Left renal cortex interstitium (tissue), 4 donors: ENCODE results near the gene CRTC3. TPM values are rescaled to one million over a fixed set of nuclear protein-coding genes. Genes with fewer than 3 reads are reported as not detected.
A peak's percentile ranks its signal among the peaks of the same experiment; 100 is the strongest.
"Not testable (repeated sequence)": the region's sequence is repeated elsewhere in the genome, so short reads cannot be mapped to it uniquely, and the experiment has no call there.

Experiments
- DNase-seq, 4 donors: peaks; one replicate each; pipeline ENCODE4 v3.0.0-alpha.2; 2013; ENCODE audit warnings: low read depth in 4 of 4, low spot score in 2 of 4, missing footprints in 1 of 4
- polyA plus RNA-seq, 4 donors: library from polyadenylated mRNA; unstranded; fragments of 120-200 nt; gene quantifications; one replicate each; pipeline ENCODE4 v1.2.1, GENCODE V29; 2013; ENCODE audit not compliant: insufficient read length in 4 of 4

CRTC3 gene
- polyA plus RNA-seq, 4 donors = 27.0 to 36.8 (median 30.7) TPM

- no peak for DNase-seq
Measured at GRCh38 chr15:90645873-90646575, 116.3 kb downstream of the CRTC3 start.

DNA sequence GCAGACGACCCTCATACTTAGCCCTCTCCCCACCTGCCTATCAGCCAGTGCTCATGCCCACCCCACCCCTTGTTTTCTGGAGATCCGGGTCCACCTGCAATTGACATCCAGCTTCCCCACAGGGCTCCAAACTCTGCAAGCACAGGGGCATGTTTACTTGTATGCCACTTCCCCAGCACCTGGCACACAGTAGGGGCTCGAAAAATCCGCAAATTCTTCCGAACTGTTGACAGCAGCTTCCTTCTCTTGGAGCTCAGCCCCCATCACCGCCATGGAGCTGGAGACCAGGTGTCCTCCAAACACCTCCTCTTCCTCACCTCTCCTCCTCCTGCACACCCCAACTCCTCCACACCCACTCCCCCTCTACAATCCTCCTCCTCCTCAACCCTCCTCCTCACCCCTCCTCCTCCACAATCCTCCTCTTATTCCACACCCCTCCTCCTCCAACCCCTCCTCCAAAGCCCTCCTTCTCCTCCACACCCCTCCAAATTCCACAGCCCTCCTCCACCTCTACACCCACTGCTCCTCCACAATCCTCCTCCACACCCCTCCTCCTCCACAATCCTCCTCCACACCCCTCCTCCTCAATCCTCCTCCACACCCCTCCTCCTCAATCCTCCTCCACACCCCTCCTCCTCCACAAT is 117.1 kb downstream of the CRTC3 start:
- no peak for DNase-seq

DNA sequence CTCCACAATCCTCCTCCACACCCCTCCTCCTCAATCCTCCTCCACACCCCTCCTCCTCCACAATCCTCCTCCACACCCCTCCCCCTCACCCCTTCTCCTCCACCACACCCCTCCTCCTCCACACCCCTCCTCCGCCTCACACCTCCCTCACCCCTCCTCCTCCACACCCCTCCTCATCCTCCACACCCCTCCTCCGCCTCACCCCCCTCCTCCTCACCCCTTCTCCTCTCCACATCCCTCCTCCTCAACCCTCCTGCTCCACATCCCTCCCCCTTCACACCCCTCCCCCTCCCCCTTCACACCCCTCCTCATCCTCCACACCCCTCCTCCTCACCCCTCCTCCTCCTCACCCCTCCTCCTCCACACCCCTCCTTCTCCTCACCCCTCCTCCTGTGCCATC is 117.6 kb downstream of the CRTC3 start:
- no peak for DNase-seq

DNA sequence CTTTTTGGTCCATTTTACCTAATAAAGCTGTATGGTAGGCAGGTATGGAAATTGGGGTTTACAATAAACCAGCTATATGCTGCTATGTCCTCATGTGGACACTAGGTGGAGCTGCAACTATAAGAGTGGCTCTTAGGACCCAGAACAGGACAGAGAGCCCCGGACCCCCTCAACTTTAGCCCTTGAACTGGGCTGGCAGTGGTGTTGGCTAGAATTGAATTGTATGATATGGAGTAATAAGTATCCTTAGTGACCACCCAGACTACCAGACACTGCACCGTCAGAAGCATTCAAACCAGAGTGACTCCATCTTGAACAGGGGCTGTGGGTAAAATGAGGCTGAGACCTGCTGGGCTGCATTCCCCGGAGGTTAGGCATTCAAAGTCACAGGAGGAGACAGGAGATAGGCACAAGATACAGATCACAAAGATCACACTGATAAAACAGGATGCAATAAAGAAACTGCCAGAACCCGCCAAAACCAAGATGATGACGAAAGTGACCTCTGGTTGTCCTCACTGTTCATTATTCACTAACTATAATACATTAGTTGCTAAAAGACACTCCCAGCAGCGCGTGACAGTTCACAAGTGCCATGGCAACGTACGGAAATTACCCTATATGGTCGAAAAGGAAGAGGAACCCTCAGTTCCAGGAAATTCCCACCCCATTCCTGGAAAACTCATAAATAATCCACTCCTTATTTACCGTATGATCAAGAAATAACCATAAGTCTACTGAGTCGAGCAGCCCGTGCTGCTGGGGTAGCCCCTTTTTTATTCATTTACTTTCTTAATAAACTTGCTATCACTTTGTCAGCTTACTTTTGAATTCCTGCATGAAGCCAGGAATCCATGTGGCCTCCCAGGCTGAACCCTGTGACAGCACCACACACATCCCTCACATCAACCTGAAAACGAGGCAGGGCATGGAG is 118.7 kb downstream of the CRTC3 start:
- peak in 3 of 4 donors; percentile 56 to 70 (median 65) for DNase-seq

DNA sequence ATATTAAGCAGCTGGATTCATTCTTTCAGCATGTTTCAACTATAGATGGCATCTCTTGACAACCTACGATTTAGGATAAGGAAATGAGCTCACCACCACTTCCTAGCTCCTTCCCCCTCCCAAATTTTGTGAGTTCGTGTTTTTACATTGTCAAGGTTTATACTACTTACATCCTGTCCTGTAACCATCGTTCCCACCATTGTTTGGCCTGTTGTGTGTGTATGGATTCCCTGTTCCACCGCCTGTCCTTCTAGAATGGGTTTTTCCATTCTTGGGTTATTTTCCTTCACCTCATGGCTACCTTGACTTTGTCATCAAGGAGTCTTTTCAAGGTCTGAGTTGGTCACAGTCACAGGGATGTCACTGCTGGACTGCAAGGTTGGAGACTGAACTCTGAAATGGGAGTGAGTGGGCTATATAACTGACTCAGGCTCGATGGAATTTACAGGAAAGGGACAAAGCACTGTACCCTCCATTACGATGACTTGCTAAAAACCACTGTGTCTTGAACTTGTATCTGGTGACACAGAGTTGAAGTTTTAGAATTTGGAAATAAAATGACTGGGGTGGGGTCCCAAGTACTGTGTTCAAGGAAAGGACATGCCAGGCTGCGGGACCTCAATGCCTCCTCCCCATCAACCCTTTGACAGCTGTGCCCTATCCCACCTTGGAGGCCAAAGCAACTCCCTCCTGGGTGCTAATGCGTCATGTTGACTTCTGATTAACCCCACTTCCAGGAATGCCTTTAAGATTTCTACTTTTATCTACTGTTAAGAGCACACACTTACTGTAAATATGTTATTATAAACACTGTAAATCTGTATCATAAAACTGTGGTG is 120.6 kb downstream of the CRTC3 start:
- peak in 1 of 4 donors; percentile 28 for DNase-seq

DNA sequence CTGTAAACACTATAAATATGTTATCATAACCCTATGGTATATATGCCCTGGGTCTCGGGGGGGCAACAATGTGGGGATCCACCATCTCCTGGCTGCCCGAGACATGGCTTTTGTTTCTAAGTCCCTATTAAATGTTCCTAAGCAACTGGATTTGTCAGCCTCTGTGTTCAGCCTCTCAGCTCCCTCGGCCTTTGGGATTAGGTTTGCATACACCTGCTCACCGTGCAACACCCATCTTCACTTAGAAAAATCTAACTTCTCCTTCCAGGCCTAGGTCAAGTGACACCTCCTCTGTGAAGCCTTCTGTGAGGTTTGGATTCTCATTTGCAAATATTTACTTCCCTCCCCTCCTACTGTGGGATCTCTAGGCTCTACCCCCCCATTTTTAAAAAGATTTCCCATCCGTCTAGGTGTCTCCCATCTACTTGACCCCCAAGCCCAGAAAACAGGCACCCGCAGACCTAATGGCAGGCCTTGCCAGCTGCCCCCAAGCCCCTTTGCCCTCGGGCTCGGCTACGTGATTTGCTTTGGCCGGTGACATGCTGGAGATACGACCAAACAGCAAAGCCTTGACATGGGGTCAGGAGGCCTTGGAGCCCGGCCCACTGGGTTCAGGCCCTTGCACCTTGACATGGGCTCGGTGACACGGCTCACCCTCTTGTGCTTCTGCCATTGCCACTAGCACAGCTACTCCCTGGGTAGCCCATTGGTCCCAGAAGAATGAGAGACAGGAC is 121.4 kb downstream of the CRTC3 start:
- DNase-seq = no peak

DNA sequence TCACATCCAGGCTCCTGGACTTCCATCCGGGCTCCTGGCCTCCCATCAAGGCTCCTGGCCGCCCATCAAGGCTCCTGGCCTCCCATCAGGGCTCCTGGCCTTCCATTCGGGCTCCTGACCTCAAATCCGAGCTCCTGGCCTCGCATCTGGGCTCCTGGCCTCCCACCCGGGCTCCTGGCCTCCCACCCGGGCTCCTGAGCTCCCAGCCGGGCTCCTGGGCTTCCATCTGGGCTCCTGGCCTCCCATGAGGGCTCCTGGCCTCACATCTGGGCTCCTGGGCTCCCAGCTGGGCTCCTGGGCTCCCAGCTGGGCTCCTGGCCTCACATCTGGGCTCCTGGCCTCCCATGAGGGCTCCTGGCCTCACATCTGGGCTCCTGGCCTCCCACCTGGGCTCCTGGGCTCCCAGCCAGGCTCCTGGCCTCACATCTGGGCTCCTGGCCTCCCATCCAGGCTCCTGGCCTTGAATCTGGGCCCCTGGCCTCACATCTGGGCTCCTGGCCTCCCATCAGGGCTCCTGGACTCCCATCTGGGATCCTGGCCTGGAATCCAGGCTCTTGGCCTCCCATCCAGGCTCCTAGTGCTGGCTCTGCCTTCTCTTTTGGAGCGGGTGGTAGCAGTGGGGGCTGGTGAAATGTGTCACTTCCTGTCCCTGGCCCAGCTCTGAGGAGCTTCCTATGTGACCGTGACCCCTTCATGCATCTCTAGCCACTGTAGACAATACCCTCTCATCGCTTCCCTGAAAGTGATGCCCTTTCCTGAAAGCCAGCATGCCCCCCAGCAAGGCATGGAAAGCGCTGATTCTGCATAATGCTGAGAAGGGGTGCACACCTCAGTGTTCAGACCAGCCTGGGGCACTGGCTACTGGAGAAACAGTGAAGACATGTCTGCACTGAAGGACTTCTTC is 124.8 kb downstream of the CRTC3 start:
- no peak for DNase-seq

GRCh38 chr15:90657520-90658172 is 127.9 kb downstream of the CRTC3 start:
- DNase-seq = not testable (repeated sequence)

DNA sequence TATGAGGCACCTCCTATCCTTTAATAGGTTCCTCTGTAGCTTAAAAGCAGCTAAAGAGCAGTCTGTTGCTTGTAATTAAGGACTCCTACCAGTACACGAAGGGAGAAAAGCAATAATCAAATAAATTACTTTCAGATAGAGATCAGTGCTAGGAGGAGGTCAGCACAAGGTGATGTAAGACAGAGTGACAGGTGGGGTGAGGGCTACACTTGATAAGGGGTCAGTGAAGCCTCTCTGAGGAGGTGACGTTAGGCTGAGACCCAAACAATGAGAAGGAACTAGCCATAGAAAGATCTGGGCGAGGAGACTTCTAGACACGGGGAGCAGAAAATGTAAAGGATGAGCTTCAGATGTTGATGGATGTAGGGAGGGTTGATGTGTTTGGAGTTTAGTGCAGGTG is 129.8 kb downstream of the CRTC3 start:
- DNase-seq = no peak

DNA sequence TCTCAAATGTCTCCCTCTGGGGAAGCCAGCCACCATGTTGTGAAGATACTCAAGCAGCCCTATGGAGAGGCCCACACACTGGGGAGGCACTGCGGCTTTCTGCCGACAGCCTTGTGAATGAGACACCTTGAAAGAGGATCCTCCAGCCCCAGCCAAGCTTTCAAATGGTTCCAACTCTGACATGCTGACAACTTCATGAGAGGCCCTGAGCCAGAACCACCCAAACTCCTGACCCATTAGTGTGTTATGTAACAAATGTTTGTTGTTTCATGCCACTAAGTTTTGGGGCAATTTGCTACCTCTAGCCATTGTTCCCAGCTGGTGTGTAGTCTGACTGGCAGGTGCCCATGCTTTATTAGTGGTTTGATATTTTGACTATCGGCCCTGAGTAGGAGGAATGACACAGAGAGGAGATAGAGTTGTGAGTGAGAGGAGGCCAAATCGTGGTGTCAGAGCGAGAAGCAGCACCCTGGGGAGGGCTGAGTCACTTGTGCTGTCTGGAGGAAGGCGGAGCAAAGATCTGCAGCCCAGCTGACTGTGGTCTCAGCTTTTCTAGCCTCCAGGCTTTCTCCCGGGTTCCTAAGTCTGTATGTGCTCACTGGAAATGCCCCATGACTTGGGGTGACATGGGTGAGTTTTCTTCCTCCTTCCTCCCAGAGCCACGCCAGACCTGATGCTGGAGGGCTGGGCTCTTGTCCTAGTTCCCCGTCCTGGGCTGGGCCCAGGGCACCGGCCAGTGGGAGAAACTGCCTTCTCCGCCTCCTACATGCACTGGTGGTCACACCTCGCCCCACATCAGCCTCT is 130.7 kb downstream of the CRTC3 start:
- DNase-seq = no peak

DNA sequence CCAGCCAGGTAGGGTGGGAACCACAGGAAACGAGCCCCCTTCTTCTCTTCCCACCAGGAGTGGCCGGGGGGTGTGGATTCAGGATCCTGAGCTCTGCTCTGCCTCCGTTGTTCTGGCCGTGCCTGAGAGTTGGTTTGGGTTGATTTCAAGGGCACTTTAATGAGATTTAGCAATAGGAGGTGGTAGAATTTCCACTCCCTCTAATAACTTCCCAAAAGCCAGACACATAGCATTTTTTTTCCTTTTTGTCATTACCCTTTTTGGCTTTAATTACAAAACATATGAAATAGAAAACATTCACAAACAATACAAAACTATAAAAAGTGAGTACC is 131.2 kb downstream of the CRTC3 start:
- not testable (repeated sequence) for DNase-seq

- not testable (repeated sequence) for DNase-seq
Measured at GRCh38 chr15:90664081-90664461, 134.3 kb downstream of the CRTC3 start.

DNA sequence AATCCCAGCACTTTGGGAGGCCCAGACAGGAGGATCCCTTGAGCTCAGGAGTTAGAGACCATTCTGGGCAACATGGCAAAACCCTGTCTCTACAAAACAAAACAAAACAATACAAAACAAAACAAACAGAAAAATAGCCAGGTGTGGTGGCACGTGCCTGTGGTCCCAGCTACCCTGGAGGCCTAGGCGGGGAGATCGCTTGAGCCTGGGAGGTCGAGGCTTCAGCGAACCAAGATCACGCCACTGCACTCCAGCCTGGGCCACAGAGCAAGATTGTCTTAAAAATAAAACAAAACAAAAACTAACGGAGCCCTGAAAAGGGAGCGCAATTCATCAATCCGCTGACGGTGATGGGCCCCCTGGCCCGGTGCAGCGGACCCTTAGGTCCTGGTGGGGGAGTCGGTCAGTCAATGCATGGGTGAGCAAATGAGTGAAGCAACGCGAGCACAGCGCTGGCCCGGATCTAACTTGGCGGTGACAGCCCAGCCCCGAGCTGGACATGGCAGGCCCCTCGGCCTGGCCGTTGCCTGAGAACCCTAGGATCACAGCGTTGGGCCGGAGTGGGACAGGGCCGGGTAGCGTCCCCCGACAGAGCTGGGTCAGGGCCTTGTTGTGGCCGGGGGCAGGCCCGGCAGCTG is 135.0 kb downstream of the CRTC3 start:
- DNase-seq = peak in 1 of 4 donors; percentile 44

DNA sequence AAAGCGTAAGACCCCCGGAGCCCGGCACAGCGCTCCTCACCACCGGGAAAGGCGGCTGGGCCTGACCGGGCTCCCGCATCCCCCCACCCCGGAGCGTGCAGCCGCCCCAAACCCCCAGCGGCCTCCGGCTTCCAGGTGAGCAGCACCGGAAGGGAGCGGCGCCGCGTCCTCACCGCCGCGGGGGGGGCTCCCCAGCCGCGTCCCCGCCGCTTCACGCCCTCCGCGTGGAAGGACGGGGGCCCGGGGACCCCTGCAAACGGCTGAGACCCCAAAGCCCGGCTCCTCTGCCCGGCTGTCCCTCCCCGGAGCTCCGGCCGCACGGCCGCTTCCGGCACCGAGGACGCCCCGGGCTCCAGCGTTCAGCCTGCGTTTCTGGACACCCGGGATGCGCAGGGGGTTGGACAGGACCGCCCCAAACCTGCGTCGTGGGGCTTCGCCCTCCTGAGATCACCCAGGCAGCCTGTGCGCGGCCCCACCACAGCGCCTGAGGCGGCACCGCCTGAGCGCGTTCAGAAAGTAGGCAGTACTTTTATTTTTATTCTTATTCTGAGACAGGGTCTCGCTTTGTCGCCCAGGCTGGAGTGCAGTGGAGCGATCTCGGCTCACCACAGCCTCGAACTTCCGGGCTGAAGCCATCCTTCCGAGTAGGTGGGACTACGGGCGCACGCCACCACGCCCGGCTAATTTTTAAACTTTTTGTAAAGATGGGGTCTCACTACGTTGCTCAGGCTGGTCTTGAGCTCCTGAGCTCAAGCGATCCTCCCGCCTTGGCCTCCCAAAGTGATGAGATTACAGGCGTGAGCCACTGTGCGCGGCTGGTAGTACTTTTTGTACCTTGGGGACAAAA is 135.8 kb downstream of the CRTC3 start:
- DNase-seq = peak in 2 of 4 donors; percentile 49 to 54

GRCh38 chr15:90666135-90666909 is 136.6 kb downstream of the CRTC3 start:
- DNase-seq = no peak
